Nephron (organoid): ENCODE data around the gene ELK3.

Experiments used
- H3K27ac Mint-ChIP-seq, 3 experiments: 2 replicates each; pipeline ENCODE4 v1.8.0; 2020; ENCODE audit warnings: mixed read lengths in 3 of 3, mild to moderate bottlenecking in 2 of 3, moderate library complexity in 1 of 3
- H3K27me3 Mint-ChIP-seq: 2 replicates; pipeline ENCODE4 v1.8.0; 2021; ENCODE audit warnings: low read depth, mild to moderate bottlenecking, moderate library complexity, mixed read lengths
- H3K36me3 Mint-ChIP-seq: 2 replicates; pipeline ENCODE4 v1.8.0; 2020; ENCODE audit warnings: low read depth, mixed read lengths
- H3K4me1 Mint-ChIP-seq: 2 replicates; pipeline ENCODE4 v1.8.0; 2020; ENCODE audit warnings: mixed read lengths
- H3K4me3 Mint-ChIP-seq, 3 experiments: 2 replicates each; pipeline ENCODE4 v1.8.0; 2020; ENCODE audit warnings: mild to moderate bottlenecking in 3 of 3, mixed read lengths in 3 of 3, moderate library complexity in 2 of 3
- H3K9me3 Mint-ChIP-seq: 2 replicates; pipeline ENCODE4 v1.8.0; 2020; ENCODE audit warnings: mixed read lengths
- CTCF ChIP-seq, 3 experiments: fragments of 200-600 bp; sonication (generic); IDR thresholded peaks; one replicate each; pipeline ENCODE4 v1.5.0; 2021; ENCODE audit warnings: antibody characterized with exemption in 3 of 3; ENCODE audit not compliant: unreplicated experiment in 3 of 3

Gene ELK3

GRCh38 chr12:96302687-96303310 is 108.6 kb downstream of the ELK3 start:
- no peak for TF ChIP-seq CTCF (IDR thresholded peaks at IDR 0.05; ENCODE audit: unreplicated experiment in 3 of 3)
- H3K9me3 Mint-ChIP-seq: no peaks in the 10 kb centered on the region
- H3K27me3 Mint-ChIP-seq: no peaks in the 10 kb centered on the region
- H3K4me3 Mint-ChIP-seq: no peak overlapping the region
- peaks cover 35% of the 10 kb centered on the region for H3K36me3 Mint-ChIP-seq
- H3K4me1 Mint-ChIP-seq: no peaks in the 10 kb centered on the region
- H3K27ac Mint-ChIP-seq: no peak overlapping the region

- Mint-ChIP-seq H3K27ac (no peak overlapping the region), H3K27me3 (no peaks in the 10 kb centered on the region), H3K9me3 (no peaks in the 10 kb centered on the region), H3K4me3 (no peak overlapping the region), H3K4me1 (no peaks in the 10 kb centered on the region), H3K36me3 (peaks cover 33% of the 10 kb centered on the region)
- no peak for TF ChIP-seq CTCF (IDR thresholded peaks at IDR 0.05; ENCODE audit: unreplicated experiment in 3 of 3)
Measured at GRCh38 chr12:96303653-96304052, 109.5 kb downstream of the ELK3 start.

GRCh38 chr12:96305665-96306064 is 111.5 kb downstream of the ELK3 start:
- Mint-ChIP-seq H3K27me3 (no peaks in the 10 kb centered on the region), H3K9me3 (no peaks in the 10 kb centered on the region), H3K4me3 (no peak overlapping the region), H3K4me1 (no peaks in the 10 kb centered on the region), H3K36me3 (peaks cover 35% of the 10 kb centered on the region), H3K27ac (no peak overlapping the region)
- TF ChIP-seq CTCF (IDR thresholded peaks at IDR 0.05; ENCODE audit: unreplicated experiment in 3 of 3): no peak

- H3K27me3 Mint-ChIP-seq: no peaks in the 10 kb centered on the region
- H3K36me3 Mint-ChIP-seq: peaks cover 45% of the 10 kb centered on the region
Measured at GRCh38 chr12:96308881-96309280, 114.7 kb downstream of the ELK3 start.

GRCh38 chr12:96310067-96310466 is 115.9 kb downstream of the ELK3 start:
- H3K9me3 Mint-ChIP-seq: no peaks in the 10 kb centered on the region
- peaks cover 4% of the 10 kb centered on the region for H3K4me1 Mint-ChIP-seq
- H3K4me3 Mint-ChIP-seq: no peak overlapping the region
- H3K36me3 Mint-ChIP-seq: peaks cover 46% of the 10 kb centered on the region
- H3K27ac Mint-ChIP-seq: no peak overlapping the region
- H3K27me3 Mint-ChIP-seq: no peaks in the 10 kb centered on the region
- TF ChIP-seq CTCF (IDR thresholded peaks at IDR 0.05; ENCODE audit: unreplicated experiment in 3 of 3): no peak

More at GRCh38 chr12:96308881-96309280, 114.7 kb downstream of the ELK3 start:
- no peaks in the 10 kb centered on the region for H3K4me1 Mint-ChIP-seq
- no peak overlapping the region for H3K27ac Mint-ChIP-seq
- no peaks in the 10 kb centered on the region for H3K9me3 Mint-ChIP-seq
- no peak for TF ChIP-seq CTCF (IDR thresholded peaks at IDR 0.05; ENCODE audit: unreplicated experiment in 3 of 3)
- no peak overlapping the region for H3K4me3 Mint-ChIP-seq

GRCh38 chr12:96311191-96311590 is 117.0 kb downstream of the ELK3 start:
- H3K27me3 Mint-ChIP-seq: no peaks in the 10 kb centered on the region
- H3K4me3 Mint-ChIP-seq: no peak overlapping the region
- H3K27ac Mint-ChIP-seq: no peak overlapping the region
- H3K36me3 Mint-ChIP-seq: peaks cover 43% of the 10 kb centered on the region
- peaks cover 4% of the 10 kb centered on the region for H3K9me3 Mint-ChIP-seq
- H3K4me1 Mint-ChIP-seq: peaks cover 9% of the 10 kb centered on the region
- TF ChIP-seq CTCF (IDR thresholded peaks at IDR 0.05; ENCODE audit: unreplicated experiment in 3 of 3): no peak
